ENCODE results near the gene RPL31.

Gene RPL31

GRCh38 chr2:101053117-101053516 lies 51.0 kb downstream of the RPL31 start:
- no peaks in the 10 kb centered on the region for H3K4me1 ChIP-seq (ENCODE audit: control insufficient read depth, low read length)
- H3K27ac ChIP-seq (ENCODE audit: low read depth, low read length) = no peak overlapping the region
- H3K79me2 ChIP-seq (ENCODE audit: control insufficient read depth, low read length) = no peaks in the 10 kb centered on the region
- H3K27me3 ChIP-seq (ENCODE audit: control insufficient read depth, low read length) = no peaks in the 10 kb centered on the region
- H3F3A ChIP-seq (ENCODE audit: control insufficient read depth, insufficient read depth) = no peaks in the 10 kb centered on the region
- no peak overlapping the region for H3K4me2 ChIP-seq (ENCODE audit: low read length)
- TF ChIP-seq EZH2phosphoT487 (IDR thresholded peaks at IDR 0.05; ENCODE audit: borderline replicate concordance, low read length) = no peak
- TF ChIP-seq, protein P1, sequence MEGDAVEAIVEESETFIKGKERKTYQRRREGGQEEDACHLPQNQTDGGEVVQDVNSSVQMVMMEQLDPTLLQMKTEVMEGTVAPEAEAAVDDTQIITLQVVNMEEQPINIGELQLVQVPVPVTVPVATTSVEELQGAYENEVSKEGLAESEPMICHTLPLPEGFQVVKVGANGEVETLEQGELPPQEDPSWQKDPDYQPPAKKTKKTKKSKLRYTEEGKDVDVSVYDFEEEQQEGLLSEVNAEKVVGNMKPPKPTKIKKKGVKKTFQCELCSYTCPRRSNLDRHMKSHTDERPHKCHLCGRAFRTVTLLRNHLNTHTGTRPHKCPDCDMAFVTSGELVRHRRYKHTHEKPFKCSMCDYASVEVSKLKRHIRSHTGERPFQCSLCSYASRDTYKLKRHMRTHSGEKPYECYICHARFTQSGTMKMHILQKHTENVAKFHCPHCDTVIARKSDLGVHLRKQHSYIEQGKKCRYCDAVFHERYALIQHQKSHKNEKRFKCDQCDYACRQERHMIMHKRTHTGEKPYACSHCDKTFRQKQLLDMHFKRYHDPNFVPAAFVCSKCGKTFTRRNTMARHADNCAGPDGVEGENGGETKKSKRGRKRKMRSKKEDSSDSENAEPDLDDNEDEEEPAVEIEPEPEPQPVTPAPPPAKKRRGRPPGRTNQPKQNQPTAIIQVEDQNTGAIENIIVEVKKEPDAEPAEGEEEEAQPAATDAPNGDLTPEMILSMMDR (IDR thresholded peaks at IDR 0.05; ENCODE audit: low read depth, low read length, poor library complexity, severe bottlenecking) = no peak
- no peaks in the 10 kb centered on the region for H4K20me1 ChIP-seq (ENCODE audit: control insufficient read depth, insufficient read depth, low read depth, low read length)
- H3K36me3 ChIP-seq (ENCODE audit: control insufficient read depth, low read length) = no peaks in the 10 kb centered on the region
- no peaks in the 10 kb centered on the region for H3K9me3 ChIP-seq (ENCODE audit: control insufficient read depth, insufficient read depth, low read length)
- H3K9me2 ChIP-seq (replicated peaks; ENCODE audit: control insufficient read depth, low read length) = no peaks in the 10 kb centered on the region
- no peak overlapping the region for H3K4me3 ChIP-seq (ENCODE audit: low read length)

All from DOHH2 (cell line).